HEK293 (cell line): ENCODE data around the gene HOXC10.

Experiments
- ATF2 ChIP-seq: fragments of 450-650 bp; formaldehyde crosslinking; IDR thresholded peaks from 2 replicates; pipeline ENCODE4 v1.5.1; 2016; ENCODE audit warnings: missing biosample characterization, missing genetic modification characterization, low read depth
- SETDB1 ChIP-seq: IDR thresholded peaks from one replicate; pipeline ENCODE4 v1.6.1; 2017; ENCODE audit warnings: mild to moderate bottlenecking, low read length, moderate library complexity, mixed read lengths; ENCODE audit not compliant: insufficient read length
- YY1 ChIP-seq: fragments of 450-650 bp; formaldehyde crosslinking; IDR thresholded peaks from 2 replicates; pipeline ENCODE4 v1.5.1; 2018; ENCODE audit warnings: missing biosample characterization, missing genetic modification characterization
- ZNF133 ChIP-seq: fragments of 450-650 bp; formaldehyde crosslinking; IDR thresholded peaks from 2 replicates; pipeline ENCODE4 v1.5.1; 2016; ENCODE audit warnings: missing biosample characterization, missing genetic modification characterization
- ZNF146 ChIP-seq: fragments of 450-650 bp; formaldehyde crosslinking; IDR thresholded peaks from 2 replicates; pipeline ENCODE4 v1.5.1; 2016; ENCODE audit warnings: missing biosample characterization, missing genetic modification characterization
- ZNF350 ChIP-seq: fragments of 450-650 bp; formaldehyde crosslinking; IDR thresholded peaks from 2 replicates; pipeline ENCODE4 v1.5.0; 2017; ENCODE audit warnings: missing biosample characterization, mild to moderate bottlenecking, missing genetic modification characterization
- ZNF660 ChIP-seq: fragments of 450-650 bp; IDR thresholded peaks from 2 replicates; pipeline ENCODE4 v1.5.1; 2018; ENCODE audit warnings: missing biosample characterization, mild to moderate bottlenecking, missing genetic modification characterization
- ZNF837 ChIP-seq: fragments of 450-650 bp; formaldehyde crosslinking; IDR thresholded peaks from 2 replicates; pipeline ENCODE4 v1.5.1; 2016; ENCODE audit warnings: missing biosample characterization, missing genetic modification characterization
- TF ChIP-seq, protein P1 (sequence below): sonication (generic); formaldehyde crosslinking; IDR thresholded peaks from 2 replicates; pipeline ENCODE4 v1.8.1; 2022; ENCODE audit warnings: mild to moderate bottlenecking, moderate library complexity, missing genetic modification reagents
- TF ChIP-seq, protein P2 (sequence below): fragments of 450-650 bp; formaldehyde crosslinking; IDR thresholded peaks from 2 replicates; pipeline ENCODE4 v1.5.1; 2016; ENCODE audit warnings: missing biosample characterization, missing genetic modification characterization
- TF ChIP-seq, protein P3 (sequence below): fragments of 450-650 bp; formaldehyde crosslinking; optimal IDR thresholded peaks from 2 replicates; pipeline ENCODE3; 2016; ENCODE audit warnings: missing biosample characterization, mild to moderate bottlenecking, missing genetic modification characterization
- TF ChIP-seq, protein P4 (sequence below): IDR thresholded peaks from 2 replicates; pipeline ENCODE4 v1.6.1; 2011; ENCODE audit warnings: mild to moderate bottlenecking, low read depth, low read length, borderline replicate concordance
- TF ChIP-seq, protein P5 (sequence below): fragments of 450-650 bp; formaldehyde crosslinking; IDR thresholded peaks from 2 replicates; pipeline ENCODE4 v1.5.1; 2016; ENCODE audit warnings: missing biosample characterization, missing genetic modification characterization

- TF ChIP-seq ZNF350 (tag by site-specific recombination) (no peak), ATF2 (tag by site-specific recombination) (no peak), YY1 (no peak), ZNF146 (tag by site-specific recombination) (no peak), ZNF133 (tag by site-specific recombination) (no peak), ZNF660 (tag by site-specific recombination) (no peak), ZNF837 (tag by site-specific recombination) (no peak), SETDB1 (no peak)
- TF ChIP-seq, protein P1, sequence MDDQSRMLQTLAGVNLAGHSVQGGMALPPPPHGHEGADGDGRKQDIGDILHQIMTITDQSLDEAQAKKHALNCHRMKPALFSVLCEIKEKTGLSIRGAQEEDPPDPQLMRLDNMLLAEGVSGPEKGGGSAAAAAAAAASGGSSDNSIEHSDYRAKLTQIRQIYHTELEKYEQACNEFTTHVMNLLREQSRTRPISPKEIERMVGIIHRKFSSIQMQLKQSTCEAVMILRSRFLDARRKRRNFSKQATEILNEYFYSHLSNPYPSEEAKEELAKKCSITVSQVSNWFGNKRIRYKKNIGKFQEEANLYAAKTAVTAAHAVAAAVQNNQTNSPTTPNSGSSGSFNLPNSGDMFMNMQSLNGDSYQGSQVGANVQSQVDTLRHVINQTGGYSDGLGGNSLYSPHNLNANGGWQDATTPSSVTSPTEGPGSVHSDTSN, result no peak
- TF ChIP-seq, protein P2, sequence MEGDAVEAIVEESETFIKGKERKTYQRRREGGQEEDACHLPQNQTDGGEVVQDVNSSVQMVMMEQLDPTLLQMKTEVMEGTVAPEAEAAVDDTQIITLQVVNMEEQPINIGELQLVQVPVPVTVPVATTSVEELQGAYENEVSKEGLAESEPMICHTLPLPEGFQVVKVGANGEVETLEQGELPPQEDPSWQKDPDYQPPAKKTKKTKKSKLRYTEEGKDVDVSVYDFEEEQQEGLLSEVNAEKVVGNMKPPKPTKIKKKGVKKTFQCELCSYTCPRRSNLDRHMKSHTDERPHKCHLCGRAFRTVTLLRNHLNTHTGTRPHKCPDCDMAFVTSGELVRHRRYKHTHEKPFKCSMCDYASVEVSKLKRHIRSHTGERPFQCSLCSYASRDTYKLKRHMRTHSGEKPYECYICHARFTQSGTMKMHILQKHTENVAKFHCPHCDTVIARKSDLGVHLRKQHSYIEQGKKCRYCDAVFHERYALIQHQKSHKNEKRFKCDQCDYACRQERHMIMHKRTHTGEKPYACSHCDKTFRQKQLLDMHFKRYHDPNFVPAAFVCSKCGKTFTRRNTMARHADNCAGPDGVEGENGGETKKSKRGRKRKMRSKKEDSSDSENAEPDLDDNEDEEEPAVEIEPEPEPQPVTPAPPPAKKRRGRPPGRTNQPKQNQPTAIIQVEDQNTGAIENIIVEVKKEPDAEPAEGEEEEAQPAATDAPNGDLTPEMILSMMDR, result no peak
- TF ChIP-seq, protein P3, sequence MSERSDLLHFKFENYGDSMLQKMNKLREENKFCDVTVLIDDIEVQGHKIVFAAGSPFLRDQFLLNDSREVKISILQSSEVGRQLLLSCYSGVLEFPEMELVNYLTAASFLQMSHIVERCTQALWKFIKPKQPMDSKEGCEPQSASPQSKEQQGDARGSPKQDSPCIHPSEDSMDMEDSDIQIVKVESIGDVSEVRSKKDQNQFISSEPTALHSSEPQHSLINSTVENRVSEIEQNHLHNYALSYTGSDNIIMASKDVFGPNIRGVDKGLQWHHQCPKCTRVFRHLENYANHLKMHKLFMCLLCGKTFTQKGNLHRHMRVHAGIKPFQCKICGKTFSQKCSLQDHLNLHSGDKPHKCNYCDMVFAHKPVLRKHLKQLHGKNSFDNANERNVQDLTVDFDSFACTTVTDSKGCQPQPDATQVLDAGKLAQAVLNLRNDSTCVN (tag by site-specific recombination), result no peak
- TF ChIP-seq, protein P4, sequence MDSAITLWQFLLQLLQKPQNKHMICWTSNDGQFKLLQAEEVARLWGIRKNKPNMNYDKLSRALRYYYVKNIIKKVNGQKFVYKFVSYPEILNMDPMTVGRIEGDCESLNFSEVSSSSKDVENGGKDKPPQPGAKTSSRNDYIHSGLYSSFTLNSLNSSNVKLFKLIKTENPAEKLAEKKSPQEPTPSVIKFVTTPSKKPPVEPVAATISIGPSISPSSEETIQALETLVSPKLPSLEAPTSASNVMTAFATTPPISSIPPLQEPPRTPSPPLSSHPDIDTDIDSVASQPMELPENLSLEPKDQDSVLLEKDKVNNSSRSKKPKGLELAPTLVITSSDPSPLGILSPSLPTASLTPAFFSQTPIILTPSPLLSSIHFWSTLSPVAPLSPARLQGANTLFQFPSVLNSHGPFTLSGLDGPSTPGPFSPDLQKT, result no peak
- TF ChIP-seq, protein P5, sequence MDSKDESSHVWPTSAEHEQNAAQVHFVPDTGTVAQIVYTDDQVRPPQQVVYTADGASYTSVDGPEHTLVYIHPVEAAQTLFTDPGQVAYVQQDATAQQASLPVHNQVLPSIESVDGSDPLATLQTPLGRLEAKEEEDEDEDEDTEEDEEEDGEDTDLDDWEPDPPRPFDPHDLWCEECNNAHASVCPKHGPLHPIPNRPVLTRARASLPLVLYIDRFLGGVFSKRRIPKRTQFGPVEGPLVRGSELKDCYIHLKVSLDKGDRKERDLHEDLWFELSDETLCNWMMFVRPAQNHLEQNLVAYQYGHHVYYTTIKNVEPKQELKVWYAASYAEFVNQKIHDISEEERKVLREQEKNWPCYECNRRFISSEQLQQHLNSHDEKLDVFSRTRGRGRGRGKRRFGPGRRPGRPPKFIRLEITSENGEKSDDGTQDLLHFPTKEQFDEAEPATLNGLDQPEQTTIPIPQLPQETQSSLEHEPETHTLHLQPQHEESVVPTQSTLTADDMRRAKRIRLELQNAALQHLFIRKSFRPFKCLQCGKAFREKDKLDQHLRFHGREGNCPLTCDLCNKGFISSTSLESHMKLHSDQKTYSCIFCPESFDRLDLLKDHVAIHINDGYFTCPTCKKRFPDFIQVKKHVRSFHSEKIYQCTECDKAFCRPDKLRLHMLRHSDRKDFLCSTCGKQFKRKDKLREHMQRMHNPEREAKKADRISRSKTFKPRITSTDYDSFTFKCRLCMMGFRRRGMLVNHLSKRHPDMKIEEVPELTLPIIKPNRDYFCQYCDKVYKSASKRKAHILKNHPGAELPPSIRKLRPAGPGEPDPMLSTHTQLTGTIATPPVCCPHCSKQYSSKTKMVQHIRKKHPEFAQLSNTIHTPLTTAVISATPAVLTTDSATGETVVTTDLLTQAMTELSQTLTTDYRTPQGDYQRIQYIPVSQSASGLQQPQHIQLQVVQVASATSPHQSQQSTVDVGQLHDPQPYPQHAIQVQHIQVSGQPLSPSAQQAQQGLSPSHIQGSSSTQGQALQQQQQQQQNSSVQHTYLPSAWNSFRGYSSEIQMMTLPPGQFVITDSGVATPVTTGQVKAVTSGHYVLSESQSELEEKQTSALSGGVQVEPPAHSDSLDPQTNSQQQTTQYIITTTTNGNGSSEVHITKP (tag by site-specific recombination), result no peak
Measured at GRCh38 chr12:53971686-53972085, 13.3 kb upstream of the HOXC10 start.
